HL-60/S4 treated with retinoic acid at 250 ng/mL for 4 days and 3 days (cell line): ENCODE data around the gene WIPF1.

Source experiments
- in situ Hi-C: fragments of 300-500 bp; cut with MboI; formaldehyde crosslinking; loops from 2 replicates; pipeline ENCODE4 v1.7.0; 2022; ENCODE audit warnings: low sequenced_read_pairs

Gene WIPF1, protein sequence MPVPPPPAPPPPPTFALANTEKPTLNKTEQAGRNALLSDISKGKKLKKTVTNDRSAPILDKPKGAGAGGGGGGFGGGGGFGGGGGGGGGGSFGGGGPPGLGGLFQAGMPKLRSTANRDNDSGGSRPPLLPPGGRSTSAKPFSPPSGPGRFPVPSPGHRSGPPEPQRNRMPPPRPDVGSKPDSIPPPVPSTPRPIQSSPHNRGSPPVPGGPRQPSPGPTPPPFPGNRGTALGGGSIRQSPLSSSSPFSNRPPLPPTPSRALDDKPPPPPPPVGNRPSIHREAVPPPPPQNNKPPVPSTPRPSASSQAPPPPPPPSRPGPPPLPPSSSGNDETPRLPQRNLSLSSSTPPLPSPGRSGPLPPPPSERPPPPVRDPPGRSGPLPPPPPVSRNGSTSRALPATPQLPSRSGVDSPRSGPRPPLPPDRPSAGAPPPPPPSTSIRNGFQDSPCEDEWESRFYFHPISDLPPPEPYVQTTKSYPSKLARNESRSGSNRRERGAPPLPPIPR

DNA sequence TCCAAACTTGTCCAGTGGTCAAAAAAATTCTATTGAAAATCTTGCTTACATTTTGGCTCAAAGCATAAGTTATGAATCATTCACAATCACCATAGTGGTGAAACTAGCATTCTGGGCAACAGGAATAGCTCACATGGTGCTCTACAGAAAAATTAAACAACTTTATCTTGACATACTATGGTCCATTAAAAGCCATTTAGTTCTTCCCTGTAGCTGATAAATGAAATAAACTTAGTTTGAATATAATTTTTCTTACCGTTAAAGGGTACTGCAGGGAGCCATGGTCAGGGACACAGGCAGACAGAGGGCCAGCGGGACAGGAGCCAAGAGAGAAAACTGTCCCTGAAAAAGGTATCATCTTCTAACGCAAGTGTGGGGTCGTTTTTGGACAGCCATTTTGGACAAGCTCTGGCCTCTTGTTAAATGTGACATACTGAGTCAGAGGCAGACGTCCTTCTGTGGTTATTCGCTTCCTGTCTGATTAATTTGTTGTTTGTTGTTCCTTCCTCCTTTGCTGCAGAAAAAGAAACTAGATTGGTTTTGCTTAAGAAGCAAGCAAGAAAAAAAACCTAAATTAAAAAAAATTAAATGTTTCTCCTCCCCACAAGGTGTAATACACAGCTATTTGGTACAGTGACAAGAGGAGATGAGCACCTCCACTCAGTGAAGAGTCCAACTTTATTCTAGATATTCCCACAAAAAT lies at the start of gene WIPF1:
WIPF1 (minus strand) TSS at position 460 of the 703 bp plus-strand sequence. CDS start 12,231 bp downstream, outside the sequence.
- in situ Hi-C loops, result no loop called here

DNA sequence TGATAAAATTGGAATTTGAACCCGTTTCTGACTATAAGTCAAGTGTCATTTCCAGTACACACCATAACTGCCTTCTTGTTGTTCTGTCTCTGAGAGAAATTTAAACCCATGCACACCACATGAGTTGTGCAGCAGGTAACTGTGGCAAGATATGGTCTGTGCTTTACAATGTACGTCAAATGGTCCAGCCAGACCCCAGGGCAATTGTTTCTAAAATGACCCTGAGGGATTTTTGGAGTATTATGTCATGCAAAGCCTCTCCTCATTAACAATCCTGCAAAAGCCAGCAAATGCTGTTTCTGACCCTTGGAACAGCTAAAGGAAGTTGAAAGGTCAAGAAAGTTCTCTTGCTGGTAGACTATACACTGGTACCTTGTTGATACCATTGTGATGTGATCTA lies 47.7 kb upstream of the WIPF1 start:
- in situ Hi-C loops, result no loop called here

DNA sequence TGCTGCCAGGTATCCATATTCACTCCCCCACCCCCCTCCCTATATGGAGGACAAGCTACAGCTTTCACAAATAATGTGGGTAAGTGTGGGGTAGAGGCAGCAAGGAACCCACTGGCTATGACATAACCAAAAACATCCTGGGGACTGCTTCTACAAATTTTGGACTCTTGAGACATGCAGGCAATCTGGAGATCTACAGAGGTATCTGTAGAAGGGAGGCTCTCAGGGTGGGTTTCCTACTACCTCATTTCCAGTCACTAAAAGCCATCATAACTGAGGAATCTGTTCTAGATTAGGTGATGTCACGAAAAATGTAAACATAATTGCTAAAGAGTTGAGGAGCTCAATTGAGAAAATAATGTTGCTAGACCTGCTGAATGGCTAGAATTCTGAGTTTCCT lies 46.8 kb upstream of the WIPF1 start:
- in situ Hi-C loops, result no loop called here

DNA sequence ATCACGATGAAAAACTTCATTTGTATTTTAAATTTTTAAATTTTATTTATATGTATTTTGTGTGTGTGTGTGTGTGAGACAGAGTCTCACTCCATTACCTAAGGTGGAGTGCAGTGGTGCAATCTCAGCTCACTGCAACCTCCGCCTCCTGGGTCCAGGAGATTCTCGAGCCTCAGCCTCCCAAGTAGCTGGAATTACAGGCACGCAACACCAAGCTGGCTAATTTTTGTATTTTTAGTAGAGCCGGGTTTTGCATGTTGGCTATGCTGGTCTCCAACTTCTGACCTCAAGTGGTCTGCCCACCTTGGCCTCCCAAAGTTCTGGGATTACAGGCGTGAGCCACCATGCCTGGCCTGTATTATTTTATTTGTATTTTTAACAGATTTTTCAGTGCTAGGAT lies 45.8 kb upstream of the WIPF1 start:
- in situ Hi-C loops, result no loop called here

DNA sequence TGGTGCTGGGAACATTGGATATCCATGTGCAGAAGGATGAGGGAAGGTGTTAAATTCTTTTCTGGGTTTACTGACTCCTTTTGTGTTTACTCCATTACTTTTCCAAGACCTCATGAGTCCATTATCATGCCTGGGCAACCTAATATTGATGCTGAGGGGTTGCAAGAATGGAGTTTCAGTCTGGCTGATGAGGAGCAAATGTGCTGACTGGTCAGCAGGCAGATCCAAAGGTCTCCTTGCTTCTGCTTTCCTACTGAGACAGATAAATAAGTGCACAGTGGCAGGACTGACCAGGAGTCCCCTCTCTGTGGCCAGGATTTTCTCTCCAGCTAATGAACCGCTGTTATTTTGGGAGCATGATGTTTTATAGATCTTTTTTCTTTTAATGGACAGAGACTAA lies 43.6 kb upstream of the WIPF1 start:
- in situ Hi-C loops, result no loop called here

DNA sequence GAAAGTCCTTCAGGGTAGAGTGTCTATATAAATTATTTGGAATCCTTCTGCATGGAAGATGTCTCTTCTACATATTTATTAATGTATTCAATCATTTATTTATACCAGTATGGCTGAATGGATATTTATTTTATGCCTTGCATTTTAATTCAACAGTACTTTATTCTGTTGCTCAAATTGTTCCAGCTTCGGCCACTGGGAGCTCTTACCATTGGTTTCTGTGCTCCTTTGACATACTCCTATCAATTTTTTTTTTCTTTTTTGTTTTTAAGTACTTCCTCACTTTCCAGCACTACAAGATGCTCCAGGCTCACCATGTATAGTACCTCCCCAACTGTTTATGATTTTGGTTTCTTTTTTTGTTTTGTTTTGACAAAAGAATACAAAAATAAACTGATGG lies 39.4 kb upstream of the WIPF1 start:
- in situ Hi-C loops, result no loop called here

DNA sequence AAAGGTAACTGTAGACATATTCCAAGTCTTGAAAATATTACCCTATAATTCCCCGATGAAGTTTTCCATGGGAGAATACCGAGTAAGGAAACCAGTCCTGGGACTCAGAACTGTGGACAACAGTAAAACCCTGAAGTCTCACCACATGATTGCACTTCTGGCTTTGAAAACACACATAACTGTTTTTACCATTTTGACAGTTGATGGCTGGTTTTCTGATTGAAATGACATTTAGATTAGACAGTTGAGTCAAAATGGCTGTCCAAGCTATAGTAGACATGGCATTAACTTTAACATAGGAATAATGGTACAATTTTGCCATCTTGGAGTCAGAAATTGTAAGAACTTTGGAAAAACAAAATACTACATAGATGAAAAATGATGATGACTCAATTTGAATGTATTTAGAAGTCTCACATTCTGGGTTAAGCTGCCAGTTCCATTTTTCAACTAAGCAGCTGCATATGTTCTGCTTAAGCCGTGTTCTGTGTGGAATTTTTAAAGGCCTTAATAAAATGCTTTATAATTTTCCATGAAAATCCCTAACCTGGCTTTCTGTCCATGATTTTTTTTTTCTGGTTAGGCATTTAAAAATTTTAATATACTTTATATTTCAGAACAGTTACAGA lies 38.3 kb upstream of the WIPF1 start:
- in situ Hi-C loops, result no loop called here

DNA sequence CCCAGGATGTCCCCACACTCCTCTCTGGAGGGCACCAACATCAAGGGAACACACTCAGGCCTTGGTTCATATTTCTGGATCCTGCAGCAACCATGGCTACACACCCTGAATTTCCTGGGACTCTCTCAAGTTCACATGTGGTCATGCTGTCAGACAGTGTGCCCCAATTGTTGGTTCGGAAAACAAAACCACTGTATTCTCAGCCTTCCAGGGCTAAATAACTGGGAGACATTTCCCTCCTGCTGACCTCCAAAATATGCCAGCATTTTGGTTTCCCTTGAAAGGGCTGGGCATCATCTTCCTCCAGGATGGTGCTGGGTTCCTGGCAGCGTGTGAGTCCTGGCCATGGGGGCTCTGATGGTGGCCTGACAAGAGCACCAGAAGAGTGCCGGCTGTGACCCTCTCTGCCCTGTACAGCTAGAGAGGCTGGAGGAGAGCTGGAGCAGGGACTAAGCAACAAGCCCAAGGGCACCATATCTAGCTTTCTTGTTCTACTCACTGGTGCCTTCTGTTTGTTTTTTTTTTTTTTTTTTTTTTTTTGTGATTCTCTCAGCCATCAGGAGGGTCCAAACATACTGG lies 37.5 kb upstream of the WIPF1 start:
- in situ Hi-C loops, result no loop called here

DNA sequence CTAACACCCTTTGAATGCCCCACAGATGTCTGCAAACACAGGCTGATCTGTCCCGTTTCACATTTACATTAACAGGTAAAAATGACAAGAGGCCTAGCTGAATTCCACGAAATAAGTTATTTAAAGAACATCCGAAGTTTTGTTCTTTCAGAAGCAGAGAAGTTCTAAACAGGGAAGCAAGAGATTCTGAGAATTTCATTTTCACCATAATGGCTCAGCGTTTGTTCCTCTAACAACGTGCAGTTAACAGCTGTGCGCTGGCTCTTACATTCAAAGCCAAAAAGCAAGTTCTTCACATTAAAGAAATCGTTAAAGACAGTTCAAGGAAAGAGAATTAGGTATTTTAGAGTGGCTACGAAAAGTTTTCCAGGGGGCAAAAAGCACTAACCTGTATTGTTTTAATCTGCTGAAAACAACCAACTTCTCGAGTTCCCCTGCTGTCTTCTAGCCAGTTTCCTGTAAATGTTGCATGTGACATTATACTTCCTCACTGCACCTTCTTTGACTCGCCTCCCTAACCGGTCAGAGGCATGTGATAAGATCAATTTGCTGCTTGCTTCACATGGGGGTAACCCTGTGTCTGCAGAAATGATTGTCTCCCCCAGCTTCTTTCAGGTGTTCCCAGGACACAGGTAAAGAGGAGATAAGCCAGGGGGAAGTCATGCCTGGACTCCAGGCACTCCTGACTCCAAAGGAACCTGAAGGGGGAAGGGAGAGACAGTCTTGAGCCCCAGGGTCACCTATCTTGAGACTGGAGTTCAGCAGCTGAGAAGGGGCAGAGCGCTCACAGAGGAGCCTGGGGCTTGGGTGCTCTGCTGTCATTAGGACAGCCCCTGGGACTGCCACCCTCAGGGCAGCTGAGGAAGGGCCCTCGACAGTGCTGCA lies 36.8 kb upstream of the WIPF1 start:
- in situ Hi-C loops, result no loop called here

DNA sequence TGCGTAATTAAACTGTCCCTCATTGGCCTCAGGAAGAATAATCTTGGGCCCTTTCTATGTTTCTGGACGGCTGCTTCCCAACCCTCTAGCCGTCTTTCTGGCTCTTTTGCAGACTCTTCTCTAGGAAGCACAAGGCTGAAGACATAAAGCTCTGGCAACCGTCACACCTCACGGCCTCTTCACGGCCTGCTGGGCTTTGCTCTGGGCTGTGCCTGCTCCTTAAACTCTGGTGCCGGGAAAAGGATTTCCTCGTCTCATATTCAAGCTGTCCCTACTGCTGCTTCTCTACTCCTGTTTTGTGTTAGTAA lies 36.0 kb upstream of the WIPF1 start:
- in situ Hi-C loops, result no loop called here

DNA sequence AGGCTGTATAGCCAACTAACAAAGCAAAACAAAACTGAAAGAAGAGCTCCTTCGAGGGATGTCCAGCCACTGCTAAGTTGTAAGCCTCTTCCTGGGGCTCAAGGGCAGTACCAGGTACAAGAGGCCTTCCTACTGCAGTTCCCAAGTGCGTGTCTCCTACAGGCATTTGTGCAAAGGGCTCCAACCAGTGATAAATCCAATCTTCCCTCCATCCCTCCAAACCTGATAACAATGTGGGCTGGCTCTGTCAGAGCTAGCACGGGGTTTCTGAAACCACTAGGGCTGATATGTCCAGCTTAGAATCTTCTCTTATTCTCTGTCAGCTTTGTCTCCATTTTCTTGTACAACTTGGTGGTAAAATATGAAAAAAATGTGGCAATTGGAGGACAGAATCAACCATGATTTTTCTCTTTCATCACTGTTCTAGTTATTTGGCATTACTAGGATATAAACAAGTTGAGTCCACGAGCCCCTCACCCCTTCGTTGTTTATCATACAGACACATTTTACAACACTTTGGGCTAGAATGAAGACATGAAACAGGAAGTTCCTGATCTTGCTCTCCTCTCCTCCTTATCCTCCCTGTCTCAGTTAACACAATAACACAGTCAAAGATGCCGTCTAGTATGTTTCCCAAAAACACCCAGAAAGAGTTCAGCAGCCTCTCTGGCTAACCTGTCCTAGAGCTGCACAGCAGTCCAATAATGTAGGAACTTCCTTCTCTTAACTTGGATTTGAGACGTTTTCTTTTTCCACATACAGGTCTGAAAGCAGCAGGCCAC lies 35.4 kb upstream of the WIPF1 start:
- in situ Hi-C loops, result no loop called here

DNA sequence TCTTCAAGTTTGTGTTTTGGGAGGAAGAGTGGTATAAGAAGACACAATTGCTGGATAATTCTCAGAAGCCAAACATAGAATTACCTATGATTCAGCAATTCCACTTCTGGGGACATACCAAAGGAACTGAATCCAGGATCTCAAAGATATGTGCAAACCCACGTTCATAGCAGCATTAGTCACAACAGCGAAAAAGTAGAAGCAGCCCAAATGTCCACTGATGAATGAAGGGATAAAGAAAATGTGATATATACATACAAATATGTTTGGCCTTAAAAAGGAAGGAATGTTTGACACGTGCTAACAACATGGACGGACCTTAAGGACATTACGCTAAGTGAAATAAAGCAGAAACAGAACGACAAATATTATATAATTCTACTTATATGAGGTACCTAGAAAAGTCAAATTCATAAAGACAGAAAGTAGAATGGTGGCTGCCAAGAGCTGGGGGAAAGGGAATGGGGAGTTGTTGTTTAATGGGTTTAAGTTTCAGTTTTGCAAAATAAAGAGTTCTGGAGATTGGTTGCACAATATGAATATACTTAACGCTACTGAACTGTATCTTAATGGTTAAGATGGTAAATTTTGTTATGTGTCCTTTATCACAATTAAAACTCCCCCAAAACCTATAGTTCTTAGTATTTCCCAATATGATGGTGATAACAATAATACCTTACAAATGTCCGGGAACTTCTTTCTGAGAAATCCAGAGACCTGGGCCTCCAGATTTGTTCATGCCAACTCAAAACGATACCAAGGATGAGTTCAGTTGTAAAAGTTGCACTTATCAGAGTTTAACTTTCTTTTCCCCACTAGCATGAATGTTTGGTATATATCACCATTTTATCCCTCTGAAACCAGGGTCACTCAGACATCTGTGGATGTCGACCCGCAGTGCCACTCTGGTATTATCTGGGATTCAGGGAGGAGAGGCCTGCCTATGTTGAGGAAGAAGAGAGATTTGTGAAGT lies 33.7 kb upstream of the WIPF1 start:
- in situ Hi-C loops, result no loop called here

DNA sequence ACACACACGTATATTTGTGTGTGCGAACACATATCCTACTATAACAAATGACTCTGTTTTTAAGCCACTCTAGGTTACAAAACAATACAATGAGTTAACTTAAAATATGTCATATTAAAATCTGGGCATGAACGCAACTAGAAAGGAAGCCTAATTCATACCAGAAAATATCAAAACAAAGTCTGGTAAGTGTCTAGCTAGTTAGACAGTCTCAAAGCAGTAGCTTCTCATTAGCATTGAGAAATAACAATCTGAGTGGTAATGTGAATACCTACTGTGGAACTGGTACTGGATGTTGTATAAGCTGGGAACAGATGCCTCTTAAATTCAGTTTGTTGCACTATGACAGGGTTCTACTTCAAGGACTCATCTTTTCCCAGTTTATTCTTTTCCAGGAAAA lies 32.5 kb upstream of the WIPF1 start:
- in situ Hi-C loops, result no loop called here

DNA sequence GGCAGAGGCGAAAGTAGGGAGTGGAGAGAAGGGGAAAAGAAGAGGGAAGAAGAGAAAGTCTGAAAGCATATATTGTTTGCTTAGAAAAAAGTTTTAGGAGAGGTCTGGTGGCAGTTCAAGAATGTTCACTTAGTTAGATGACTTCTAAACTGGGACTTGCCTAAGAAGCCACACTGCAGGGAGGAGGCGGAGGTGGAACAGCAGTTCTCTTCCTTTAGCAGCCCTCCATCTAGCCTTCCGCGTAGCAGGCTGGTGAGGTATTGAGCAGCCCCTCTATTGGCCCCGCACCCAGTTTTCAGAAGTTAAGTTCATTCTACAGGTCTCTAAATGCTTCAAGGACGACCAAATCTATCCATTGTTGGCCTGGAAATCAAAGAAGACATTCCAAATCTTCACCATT lies 31.9 kb upstream of the WIPF1 start:
- in situ Hi-C loops, result no loop called here

DNA sequence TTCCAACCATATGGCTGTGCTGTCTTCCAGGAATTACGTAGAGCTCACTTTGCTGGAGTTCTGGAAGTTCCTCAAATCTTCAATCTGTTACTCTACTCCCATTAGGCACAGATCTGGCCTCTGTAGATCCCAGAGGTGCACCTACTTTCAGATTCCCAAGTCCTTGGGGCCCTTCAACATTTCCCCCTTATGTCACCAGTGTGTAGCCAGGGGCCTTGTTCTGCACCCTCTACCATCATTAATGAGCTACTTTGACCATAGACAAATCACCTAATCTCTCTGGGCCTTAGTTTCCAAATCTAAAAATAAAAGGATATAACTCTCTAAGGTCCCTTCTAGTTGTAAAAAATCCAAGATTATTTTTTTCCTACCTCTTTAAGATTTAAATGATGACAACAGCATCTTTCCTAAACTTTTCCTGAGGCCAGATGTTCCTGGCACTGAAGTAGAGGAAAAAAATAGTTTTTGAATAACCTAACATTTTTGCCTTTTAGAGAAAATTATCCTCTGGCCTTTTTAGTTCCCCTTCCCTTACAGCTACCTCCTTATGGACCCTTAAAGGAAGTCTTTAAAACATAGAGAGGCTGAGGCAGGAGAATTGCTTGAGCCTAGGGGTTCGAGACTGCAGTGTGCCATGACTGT lies 31.0 kb upstream of the WIPF1 start:
- in situ Hi-C loops, result no loop called here

DNA sequence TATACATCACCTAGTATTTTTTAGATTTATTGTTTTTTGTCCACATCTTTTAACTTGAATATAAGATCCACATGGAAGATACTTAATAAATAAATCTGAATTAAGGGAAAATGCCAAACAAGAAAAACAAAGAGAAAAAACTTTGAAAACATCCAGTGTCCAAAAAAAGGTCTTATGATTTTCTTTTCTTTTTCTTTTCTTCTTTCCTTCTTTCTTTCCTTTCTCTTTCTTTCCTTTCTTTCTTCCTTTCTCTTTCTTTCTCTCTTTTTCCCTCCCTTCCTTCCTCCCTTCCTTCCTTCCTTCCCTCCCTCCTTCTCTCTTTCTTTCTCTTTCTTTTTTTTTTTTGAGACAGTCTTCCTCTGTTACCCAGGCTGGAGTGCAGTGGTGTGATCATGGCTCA lies 29.6 kb upstream of the WIPF1 start:
- in situ Hi-C loops, result no loop called here

DNA sequence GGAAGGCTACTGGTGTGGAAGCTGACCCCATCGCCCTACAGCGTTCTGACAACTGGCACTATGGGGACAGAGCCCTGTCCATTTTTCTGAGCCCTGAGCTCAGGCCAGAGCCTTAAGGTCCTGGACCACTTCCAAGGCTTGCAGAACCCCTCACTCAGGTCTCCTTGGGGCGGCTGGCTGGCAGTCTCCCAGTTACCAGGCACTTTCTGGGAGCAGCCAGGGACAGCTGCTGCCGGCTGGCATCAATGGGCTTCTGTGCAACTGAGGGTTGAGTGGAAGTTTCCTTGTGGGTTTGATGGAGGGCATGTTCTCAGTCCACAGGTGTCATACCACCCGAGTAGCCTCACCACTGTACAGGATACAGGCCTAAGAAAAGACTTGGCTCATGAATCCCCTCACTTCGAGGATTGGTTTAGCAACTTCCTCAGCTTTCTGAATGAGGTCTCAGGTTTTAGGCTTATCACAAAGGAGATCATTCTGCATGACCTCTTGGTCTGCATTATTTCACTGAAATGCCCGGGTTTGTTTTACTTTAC lies 27.4 kb upstream of the WIPF1 start:
- in situ Hi-C loops, result no loop called here

DNA sequence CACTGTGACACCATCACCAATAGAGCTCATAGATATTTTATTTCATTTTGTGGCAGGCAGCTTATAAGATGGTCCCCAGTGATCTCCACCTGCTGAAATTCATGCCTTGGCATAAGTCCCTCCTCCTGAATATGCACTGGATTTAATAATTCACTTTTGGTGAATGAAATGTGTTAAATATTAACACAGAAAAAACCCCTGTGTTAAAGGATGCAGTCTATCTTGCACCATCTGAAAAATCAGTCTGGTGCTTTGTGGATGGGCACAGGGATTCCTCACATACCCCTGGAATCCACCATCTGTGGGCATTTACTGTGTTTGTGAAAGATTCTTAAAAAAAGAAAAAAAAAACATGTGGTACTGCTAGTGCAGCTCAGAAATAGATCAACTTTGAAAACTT lies 26.1 kb upstream of the WIPF1 start:
- in situ Hi-C loops, result no loop called here
